T-helper 1 cell treated with Interleukin-12 subunit alpha and Interleukin-12 subunit beta and Interleukin-4 antibody, amounts not matched to agents 30 ng/mL and 1 ng/mL, for 36 hours (primary cell): ENCODE measurements around the gene FAR2. TPM values are rescaled to one million over a fixed set of nuclear protein-coding genes. Genes with fewer than 3 reads are reported as not detected.

Source experiments
- total RNA-seq: library from RNA; stranded (reverse); gene quantifications from 2 replicates; pipeline ENCODE4 v1.2.3, GENCODE V29; 2022

FAR2 gene
- total RNA-seq, 1 donor from 2014 or later: 11.3 TPM

Other genes with a start within 250 kb of the FAR2 start
- gene ERGIC2, start 231.9 kb downstream of the FAR2 start, total RNA-seq: 72.6 and 80.8 TPM in 2 replicates